Calu3 (cell line): ENCODE data around the gene GOLPH3L. TPM values are rescaled to one million over a fixed set of nuclear protein-coding genes. Genes with fewer than 3 reads are reported as not detected.
"Not testable (repeated sequence)": the region's sequence is repeated elsewhere in the genome, so short reads cannot be mapped to it uniquely, and the experiment has no call there.

Experiments
- BruUV-seq: library from RNA; stranded (reverse); fragments of 400-500 nt; replicated peaks from 2 replicates; lab custom pipeline; 2021; lab: Mats Ljungman, UMichigan
- CTCF ChIA-PET: fragments of 300-600 bp; sonication (Branson Sonifier 250); formaldehyde crosslinking; loops from one replicate; lab custom pipeline; 2022; ENCODE audit warnings: antibody characterized with exemption; lab: Charles Lee
- DNase-seq: peaks from one replicate; pipeline ENCODE4 v3.0.0; 2022
- H3K27ac Mint-ChIP-seq: one replicate; pipeline ENCODE4 v1.8.0; 2022; ENCODE audit warnings: mixed read lengths; ENCODE audit not compliant: unreplicated experiment
- H3K27me3 Mint-ChIP-seq: one replicate; pipeline ENCODE4 v1.8.0; 2022; ENCODE audit warnings: mixed read lengths; ENCODE audit not compliant: unreplicated experiment
- H3K36me3 Mint-ChIP-seq: one replicate; pipeline ENCODE4 v1.8.0; 2022; ENCODE audit warnings: mild to moderate bottlenecking, moderate library complexity, mixed read lengths; ENCODE audit not compliant: insufficient read depth, unreplicated experiment
- H3K4me1 Mint-ChIP-seq: one replicate; pipeline ENCODE4 v1.8.0; 2022; ENCODE audit warnings: mild to moderate bottlenecking, low read depth, mixed read lengths; ENCODE audit not compliant: unreplicated experiment
- H3K4me3 Mint-ChIP-seq: one replicate; pipeline ENCODE4 v1.8.0; 2022; ENCODE audit warnings: mild to moderate bottlenecking, low read depth, moderate library complexity, mixed read lengths; ENCODE audit not compliant: unreplicated experiment
- H3K9me3 Mint-ChIP-seq: one replicate; pipeline ENCODE4 v1.8.0; 2022; ENCODE audit warnings: low read depth, mixed read lengths; ENCODE audit not compliant: unreplicated experiment
- intact Hi-C: fragments of 100-400 bp; cut with micrococcal nuclease; formaldehyde crosslinking; loops from one replicate; pipeline ENCODE4 v1.10.0; 2022; ENCODE audit not compliant: unreplicated experiment
- total RNA-seq: library from RNA; stranded (reverse); gene quantifications from 2 replicates; pipeline ENCODE4 v1.2.3, GENCODE V29; 2022
- TF ChIP-seq, protein P1 (sequence below): fragments of 200-600 bp; IDR thresholded peaks from one replicate; pipeline ENCODE4 v1.8.0; 2022; ENCODE audit warnings: antibody characterized with exemption; ENCODE audit not compliant: unreplicated experiment

The GOLPH3L gene
- total RNA-seq, 1 experiment from 2014 or later: 64.7 TPM

- Mint-ChIP-seq H3K9me3 (no peaks in the 10 kb centered on the region), H3K27me3 (no peaks in the 10 kb centered on the region), H3K36me3 (peaks cover 1% of the 10 kb centered on the region), H3K27ac (no peak within 1 kb of the TSS), H3K4me3 (no peak within 1 kb of the TSS), H3K4me1 (peaks cover 23% of the 10 kb centered on the region)
- CTCF ChIA-PET: interaction anchor here (0.7 to 3.4 kb wide), 13 partner anchors 9 to 184 kb away, joined by 3 to 14 read pairs (median 4); partner anchors contain the start of genes GOLPH3L and MCL1
- DNase-seq: peak; percentile 98
- no TSS peak for BruUV-seq
- intact Hi-C loops: loop anchor here (5.0 to 10.0 kb wide), 2 partner anchors 38 to 65 kb away; partner anchors contain the start of gene GOLPH3L
- TF ChIP-seq, protein P1, sequence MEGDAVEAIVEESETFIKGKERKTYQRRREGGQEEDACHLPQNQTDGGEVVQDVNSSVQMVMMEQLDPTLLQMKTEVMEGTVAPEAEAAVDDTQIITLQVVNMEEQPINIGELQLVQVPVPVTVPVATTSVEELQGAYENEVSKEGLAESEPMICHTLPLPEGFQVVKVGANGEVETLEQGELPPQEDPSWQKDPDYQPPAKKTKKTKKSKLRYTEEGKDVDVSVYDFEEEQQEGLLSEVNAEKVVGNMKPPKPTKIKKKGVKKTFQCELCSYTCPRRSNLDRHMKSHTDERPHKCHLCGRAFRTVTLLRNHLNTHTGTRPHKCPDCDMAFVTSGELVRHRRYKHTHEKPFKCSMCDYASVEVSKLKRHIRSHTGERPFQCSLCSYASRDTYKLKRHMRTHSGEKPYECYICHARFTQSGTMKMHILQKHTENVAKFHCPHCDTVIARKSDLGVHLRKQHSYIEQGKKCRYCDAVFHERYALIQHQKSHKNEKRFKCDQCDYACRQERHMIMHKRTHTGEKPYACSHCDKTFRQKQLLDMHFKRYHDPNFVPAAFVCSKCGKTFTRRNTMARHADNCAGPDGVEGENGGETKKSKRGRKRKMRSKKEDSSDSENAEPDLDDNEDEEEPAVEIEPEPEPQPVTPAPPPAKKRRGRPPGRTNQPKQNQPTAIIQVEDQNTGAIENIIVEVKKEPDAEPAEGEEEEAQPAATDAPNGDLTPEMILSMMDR: no peak
Measured at GRCh38 chr1:150629115-150629928, 67.6 kb downstream of the GOLPH3L start, which contains the start of gene ENSA. Gene ENSA, minus strand, starts transcription at chr1:150629612. Its CDS starts 142 bp downstream, at chr1:150629470.

- TSS peak; percentile 48 for BruUV-seq
- H3K27ac Mint-ChIP-seq: no peak overlapping the region
- intact Hi-C loops: loop anchor here (5.0 to 10.0 kb wide), 2 partner anchors 39 to 66 kb away; partner anchors contain the start of gene GOLPH3L
- H3K27me3 Mint-ChIP-seq: no peaks in the 10 kb centered on the region
- H3K36me3 Mint-ChIP-seq: peaks cover 7% of the 10 kb centered on the region
- no peak overlapping the region for H3K4me3 Mint-ChIP-seq
- peaks cover 29% of the 10 kb centered on the region for H3K4me1 Mint-ChIP-seq
- CTCF ChIA-PET: interaction anchor here (0.8 to 3.4 kb wide), 7 partner anchors 17 to 184 kb away, joined by 3 to 14 read pairs (median 6); partner anchors contain the start of genes GOLPH3L and MCL1
- DNase-seq: no peak
- H3K9me3 Mint-ChIP-seq: no peaks in the 10 kb centered on the region
- TF ChIP-seq, protein P1: no peak
Measured at GRCh38 chr1:150628766-150629114, 68.2 kb downstream of the GOLPH3L start.

DNA sequence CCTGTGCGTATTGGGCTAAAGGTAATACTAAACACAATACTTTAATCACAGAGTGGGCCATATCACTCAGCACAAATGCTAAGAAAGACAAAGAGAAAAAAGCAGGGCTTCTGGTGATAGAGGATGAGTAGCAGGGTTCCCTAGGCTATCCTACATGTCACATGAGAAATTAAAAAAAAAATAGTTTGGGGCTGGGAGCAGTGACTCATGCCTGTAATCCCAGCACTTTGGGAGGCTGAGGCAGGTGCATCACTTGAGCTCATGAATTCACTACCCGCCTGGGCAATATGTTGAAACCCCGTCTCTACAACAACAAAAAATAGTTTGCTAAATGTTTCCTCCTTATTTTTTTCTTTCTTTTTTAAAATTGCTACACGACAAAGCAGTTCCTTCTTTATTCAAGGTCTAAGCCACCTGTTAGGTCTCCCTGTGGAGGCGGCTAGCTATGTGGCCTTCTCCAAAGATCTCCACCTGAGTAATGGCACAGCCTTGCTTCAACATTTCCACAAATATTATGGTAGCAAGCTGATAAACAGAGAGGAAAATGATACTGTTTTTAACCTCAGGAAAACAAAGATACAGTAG, 69.0 kb downstream of the GOLPH3L start:
- H3K36me3 Mint-ChIP-seq: peaks cover 15% of the 10 kb centered on the region
- peaks cover 37% of the 10 kb centered on the region for H3K4me1 Mint-ChIP-seq
- H3K27ac Mint-ChIP-seq: no peak overlapping the region
- no peak overlapping the region for H3K4me3 Mint-ChIP-seq
- H3K9me3 Mint-ChIP-seq: no peaks in the 10 kb centered on the region
- intact Hi-C loops: loop anchor here (5.0 to 10.0 kb wide), 2 partner anchors 39 to 67 kb away; partner anchors contain the start of gene GOLPH3L
- no peaks in the 10 kb centered on the region for H3K27me3 Mint-ChIP-seq
- TF ChIP-seq, protein P1: no peak
- CTCF ChIA-PET: interaction anchor here (0.8 to 3.4 kb wide), 4 partner anchors 60 to 185 kb away, joined by 3 to 12 read pairs (median 4); partner anchors contain the start of gene GOLPH3L
- no peak for DNase-seq
- BruUV-seq: no TSS peak

GRCh38 chr1:150626150-150626549, 70.8 kb downstream of the GOLPH3L start:
- TF ChIP-seq, protein P1: no peak
- Mint-ChIP-seq H3K4me1 (peaks cover 51% of the 10 kb centered on the region), H3K4me3 (no peak overlapping the region), H3K36me3 (peaks cover 33% of the 10 kb centered on the region), H3K9me3 (no peaks in the 10 kb centered on the region), H3K27ac (no peak overlapping the region), H3K27me3 (no peaks in the 10 kb centered on the region)
- intact Hi-C loops: loop anchor here (5.0 to 10.0 kb wide), 2 partner anchors 41 to 69 kb away; partner anchors contain the start of gene GOLPH3L
- no TSS peak for BruUV-seq
- DNase-seq: no peak
- CTCF ChIA-PET: interaction anchor here (1.1 kb wide), 1 partner anchor 12 kb away, joined by 3 read pairs; no protein-coding TSS in a partner anchor

DNA sequence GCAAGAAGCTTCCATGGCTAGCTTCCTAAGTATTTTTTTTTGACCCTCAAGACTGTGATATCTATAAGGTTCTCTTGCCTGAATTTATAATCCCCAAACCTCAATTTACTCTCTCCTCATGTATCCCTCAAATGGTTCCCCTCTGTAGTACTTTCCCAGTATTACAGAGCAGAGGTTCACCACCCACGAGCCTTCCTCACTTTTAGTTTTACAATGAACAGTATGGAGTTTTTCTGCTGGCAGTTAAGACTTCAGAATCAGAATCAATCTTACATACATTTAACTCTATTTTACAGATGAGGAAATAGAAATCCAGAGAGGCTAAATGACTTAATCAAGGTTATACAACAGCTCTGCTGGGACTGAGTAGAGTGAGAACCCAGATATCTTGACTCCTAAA, 72.4 kb downstream of the GOLPH3L start:
- H3K36me3 Mint-ChIP-seq: peaks cover 49% of the 10 kb centered on the region
- peak overlapping the region; percentile 5 for H3K4me3 Mint-ChIP-seq
- intact Hi-C loops: loop anchor here (5.0 to 10.0 kb wide), 2 partner anchors 70 to 188 kb away; partner anchors contain the start of gene GOLPH3L
- CTCF ChIA-PET: interaction anchor here (0.6 to 1.0 kb wide), 5 partner anchors 64 to 372 kb away, joined by 3 to 6 read pairs (median 3); partner anchors contain the start of gene GOLPH3L
- H3K4me1 Mint-ChIP-seq: peaks cover 61% of the 10 kb centered on the region
- DNase-seq, BruUV-seq, H3K27me3 Mint-ChIP-seq, H3K9me3 Mint-ChIP-seq: not testable (repeated sequence)
- H3K27ac Mint-ChIP-seq: peak overlapping the region; percentile 79

- DNase-seq: peak; percentile 71
- BruUV-seq, H3K9me3 Mint-ChIP-seq, H3K27me3 Mint-ChIP-seq: not testable (repeated sequence)
- intact Hi-C loops: loop anchor here (5.0 to 10.0 kb wide), 2 partner anchors 71 to 188 kb away; partner anchors contain the start of gene GOLPH3L
- Mint-ChIP-seq H3K27ac (peak overlapping the region; percentile 79), H3K4me1 (peaks cover 66% of the 10 kb centered on the region), H3K4me3 (peak overlapping the region; percentile 5), H3K36me3 (peaks cover 53% of the 10 kb centered on the region)
- CTCF ChIA-PET: interaction anchor here (0.6 to 1.0 kb wide), 5 partner anchors 63 to 372 kb away, joined by 3 to 6 read pairs (median 3); partner anchors contain the start of gene GOLPH3L
Measured at GRCh38 chr1:150624134-150624533, 72.8 kb downstream of the GOLPH3L start.
